Lung (tissue), 12 donors: ENCODE data around the gene MYBBP1A. TPM values are rescaled to one million over a fixed set of nuclear protein-coding genes. Genes with fewer than 3 reads are reported as not detected.

Experiments
- ATAC-seq: fragments of 200-7000 bp; cut with Tn5 transposase; one replicate; pipeline ENCODE4 v1.9.1; 2020; ENCODE audit warnings: moderate number of reproducible peaks; ENCODE audit not compliant: insufficient read depth, low FRiP score
- DNase-seq, 3 donors: peaks; one replicate each; pipeline ENCODE4 v3.0.0-alpha.2; 2013 to 2017
- H3K27ac ChIP-seq, 2 donors: one replicate each; pipeline ENCODE4 v1.5.1; 2013; ENCODE audit warnings: mild to moderate bottlenecking in 2 of 2, moderate library complexity in 2 of 2, control low read depth in 1 of 2, inconsistent platforms in 1 of 2, low read depth in 1 of 2, low read length in 1 of 2
- H3K27me3 ChIP-seq, 3 donors: one replicate each; pipeline ENCODE4 v1.5.1; 2013; ENCODE audit warnings: low read length in 2 of 3; ENCODE audit not compliant: control insufficient read depth in 3 of 3, insufficient read depth in 3 of 3
- H3K36me3 ChIP-seq, 4 donors: one replicate each; pipeline ENCODE4 v1.5.1; 2013; ENCODE audit warnings: low read length in 4 of 4, mild to moderate bottlenecking in 1 of 4, moderate library complexity in 1 of 4; ENCODE audit not compliant: control insufficient read depth in 4 of 4, insufficient read depth in 4 of 4
- H3K4me1 ChIP-seq, 5 donors: one replicate each; pipeline ENCODE4 v1.5.1; 2013; ENCODE audit warnings: low read length in 5 of 5, mild to moderate bottlenecking in 2 of 5, moderate library complexity in 1 of 5; ENCODE audit not compliant: control insufficient read depth in 5 of 5, insufficient read depth in 5 of 5
- H3K4me3 ChIP-seq: one replicate; pipeline ENCODE4 v1.5.1; 2013; ENCODE audit warnings: mild to moderate bottlenecking, control low read depth, moderate library complexity
- H3K9ac ChIP-seq, 2 donors: one replicate each; pipeline ENCODE4 v1.5.1; 2013; ENCODE audit warnings: low read length in 2 of 2, control low read depth in 1 of 2; ENCODE audit not compliant: insufficient read depth in 1 of 2
- H3K9me3 ChIP-seq, 4 donors: one replicate each; pipeline ENCODE4 v1.5.1; 2013; ENCODE audit warnings: low read length in 3 of 4, mild to moderate bottlenecking in 1 of 4, moderate library complexity in 1 of 4; ENCODE audit not compliant: control insufficient read depth in 4 of 4, insufficient read depth in 3 of 4
- WGBS, 2 donors: extraction: QIAGEN DNeasy Blood & Tissue Kit; methylation state at CpG; one replicate each; pipeline ENCODE4 v1.1.7; 2013; 5-methylcytosine and 5-hydroxymethylcytosine counted together
- polyA plus RNA-seq, 2 donors: library from polyadenylated mRNA; stranded (reverse); fragments of 200-250 nt; gene quantifications; one replicate each; pipeline ENCODE4 v1.2.1, GENCODE V29; 2013
- total RNA-seq, 2 donors: library from RNA; depleted of rRNA in 1 of 2; stranded (reverse); fragments of >200 nt in 1 of 2; gene quantifications; one replicate each; pipeline ENCODE4 v1.2.1, GENCODE V29; 2014 to 2021
- TF ChIP-seq, protein P1 (sequence below): IDR thresholded peaks from 2 replicates; pipeline ENCODE4 v1.5.1; 2012; ENCODE audit warnings: mild to moderate bottlenecking; ENCODE audit errors: control extremely low read depth, extremely low read depth
- donor health status: control.
- donor health status: control.
- donor health status: Bipolar disorder and iron deficiency.
- donor health status: healthy.
- donor health status: DM: yes; HTN: yes; CAD: no.

MYBBP1A gene
- total and polyA plus RNA-seq, 4 donors = 21.2 to 71.7 (median 34.4) TPM

DNA sequence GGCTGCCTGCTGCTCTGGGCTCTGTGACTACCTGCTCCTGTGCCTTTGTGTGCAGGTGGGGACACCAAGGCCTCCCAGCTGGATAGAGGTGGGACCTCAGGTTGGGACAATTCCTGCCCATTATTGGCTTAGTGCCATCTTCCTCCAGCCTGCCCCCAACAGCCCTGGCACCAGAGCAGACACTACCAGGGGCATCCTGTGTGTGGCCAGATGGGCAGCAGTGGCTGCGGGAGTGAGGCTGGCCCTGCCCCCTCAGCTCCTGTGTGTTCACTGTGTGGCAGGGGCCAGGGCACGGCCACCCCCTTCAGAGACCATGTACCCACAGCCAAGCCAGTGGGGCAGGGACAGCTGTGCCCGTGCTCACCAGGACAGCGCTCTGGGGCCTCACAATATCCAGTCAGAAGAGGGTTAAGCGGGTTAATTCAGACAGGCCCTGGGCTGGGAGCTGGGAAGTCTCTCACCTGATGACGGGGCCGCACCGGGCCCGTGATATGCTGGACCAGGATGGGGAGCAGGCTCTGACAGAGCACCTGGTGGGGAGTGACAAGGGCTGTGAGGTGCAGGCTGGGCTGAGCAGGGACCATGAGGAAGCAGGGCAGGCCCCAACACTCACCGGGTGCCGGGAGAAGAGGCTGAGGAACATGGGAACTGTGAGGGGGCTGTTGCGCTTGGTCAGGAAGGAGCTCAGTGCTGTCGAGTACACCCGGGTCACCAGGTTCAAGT, 13.0 kb downstream of the MYBBP1A start:
- H3K4me3 ChIP-seq = no peak overlapping the region
- WGBS, 2 donors = 91 to 92% methylated on average over 14 of the region's 14 CpGs
- H3K27me3 ChIP-seq = no peaks in the 10 kb centered on the region
- no peak overlapping the region for H3K9ac ChIP-seq
- DNase-seq = no peak
- H3K36me3 ChIP-seq = peaks cover 8 to 91% (median 20%) of the 10 kb centered on the region in 4 donors
- H3K27ac ChIP-seq = peak overlapping the region in 1 of 2 donors; percentile 17
- ATAC-seq = no peak
- TF ChIP-seq, protein P1, sequence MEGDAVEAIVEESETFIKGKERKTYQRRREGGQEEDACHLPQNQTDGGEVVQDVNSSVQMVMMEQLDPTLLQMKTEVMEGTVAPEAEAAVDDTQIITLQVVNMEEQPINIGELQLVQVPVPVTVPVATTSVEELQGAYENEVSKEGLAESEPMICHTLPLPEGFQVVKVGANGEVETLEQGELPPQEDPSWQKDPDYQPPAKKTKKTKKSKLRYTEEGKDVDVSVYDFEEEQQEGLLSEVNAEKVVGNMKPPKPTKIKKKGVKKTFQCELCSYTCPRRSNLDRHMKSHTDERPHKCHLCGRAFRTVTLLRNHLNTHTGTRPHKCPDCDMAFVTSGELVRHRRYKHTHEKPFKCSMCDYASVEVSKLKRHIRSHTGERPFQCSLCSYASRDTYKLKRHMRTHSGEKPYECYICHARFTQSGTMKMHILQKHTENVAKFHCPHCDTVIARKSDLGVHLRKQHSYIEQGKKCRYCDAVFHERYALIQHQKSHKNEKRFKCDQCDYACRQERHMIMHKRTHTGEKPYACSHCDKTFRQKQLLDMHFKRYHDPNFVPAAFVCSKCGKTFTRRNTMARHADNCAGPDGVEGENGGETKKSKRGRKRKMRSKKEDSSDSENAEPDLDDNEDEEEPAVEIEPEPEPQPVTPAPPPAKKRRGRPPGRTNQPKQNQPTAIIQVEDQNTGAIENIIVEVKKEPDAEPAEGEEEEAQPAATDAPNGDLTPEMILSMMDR = no peak
- H3K9me3 ChIP-seq = no peaks in the 10 kb centered on the region
- peaks cover 0 to 9% (median 0%) of the 10 kb centered on the region in 5 donors for H3K4me1 ChIP-seq

DNA sequence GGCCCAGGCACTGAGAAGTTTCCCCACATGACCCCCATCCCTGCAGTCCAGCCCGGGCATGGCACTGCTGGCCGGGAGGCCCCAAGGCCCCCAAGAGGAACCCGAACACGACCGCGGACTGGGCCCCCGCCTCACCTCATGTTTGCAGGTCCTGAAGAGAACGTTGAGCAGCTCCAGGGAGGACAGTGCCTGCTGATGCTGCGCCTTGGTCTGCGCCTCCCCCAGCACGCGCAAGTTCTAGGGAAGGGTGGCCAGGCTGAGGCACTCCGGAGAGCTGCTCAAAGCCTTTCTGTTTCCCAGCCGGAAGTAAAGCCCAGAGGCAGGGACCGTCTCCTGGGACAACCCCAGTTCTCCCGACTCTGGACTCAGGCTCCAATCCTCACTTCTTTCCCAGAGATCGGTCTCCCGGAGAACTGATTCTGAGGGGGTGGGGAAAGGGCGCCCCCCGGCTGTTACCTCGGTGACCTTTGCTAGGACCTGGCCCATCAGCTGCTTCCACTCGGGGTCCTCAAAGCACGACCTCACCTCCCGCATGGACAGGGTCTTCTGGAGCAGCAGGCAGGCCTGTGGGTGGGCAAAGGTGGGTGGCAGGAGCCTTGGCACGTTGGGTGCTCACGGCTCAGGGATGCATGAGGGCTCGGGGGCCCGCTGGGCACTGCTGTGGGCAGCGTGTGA, 13.7 kb downstream of the MYBBP1A start:
- Histone ChIP-seq H3K36me3 (peaks cover 8 to 89% (median 18%) of the 10 kb centered on the region in 4 donors), H3K4me3 (no peak overlapping the region), H3K9ac (no peak overlapping the region), H3K4me1 (peaks cover 0 to 13% (median 0%) of the 10 kb centered on the region in 5 donors), H3K27me3 (no peaks in the 10 kb centered on the region), H3K9me3 (no peaks in the 10 kb centered on the region), H3K27ac (peak overlapping the region in 1 of 2 donors; percentile 62)
- TF ChIP-seq, protein P1 = no peak
- WGBS, 2 donors = 71 to 79% methylated on average over 29 of the region's 29 CpGs
- ATAC-seq (no peak), DNase-seq (no peak)

DNA sequence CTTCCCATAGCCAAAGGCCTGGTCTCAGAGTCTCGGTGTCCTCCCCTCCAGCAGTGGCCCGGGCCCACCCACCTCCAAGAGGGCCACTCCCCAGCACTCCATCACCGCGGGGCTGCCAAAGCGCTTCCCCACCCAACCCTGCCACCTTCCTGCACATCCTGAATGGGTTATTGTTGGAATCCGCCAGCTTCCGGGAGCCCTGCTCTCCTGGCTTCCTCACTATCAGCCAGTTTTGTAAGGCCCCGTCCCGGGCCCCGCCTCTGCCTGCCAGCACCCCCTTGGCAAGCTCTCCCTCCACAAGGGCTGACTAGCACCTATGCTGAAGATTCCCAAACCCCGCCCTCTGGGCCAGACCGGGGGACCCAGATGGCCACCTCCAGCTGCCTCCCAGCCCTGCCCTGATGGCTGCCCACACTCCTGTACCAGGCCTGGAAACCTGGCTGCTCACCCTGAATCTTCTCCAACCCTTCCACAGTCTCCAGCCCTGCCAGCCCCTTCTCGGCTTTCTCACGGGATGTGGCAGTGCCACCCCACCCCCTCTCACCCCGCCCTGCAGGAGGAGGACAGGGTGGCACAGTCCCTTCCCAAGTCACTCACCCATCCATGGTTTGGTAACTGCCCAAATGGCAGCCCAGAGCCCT, 14.4 kb downstream of the MYBBP1A start:
- Histone ChIP-seq H3K9me3 (no peaks in the 10 kb centered on the region), H3K4me3 (no peak overlapping the region), H3K27me3 (no peaks in the 10 kb centered on the region), H3K4me1 (peaks cover 0 to 16% (median 0%) of the 10 kb centered on the region in 5 donors), H3K36me3 (peaks cover 8 to 84% (median 16%) of the 10 kb centered on the region in 4 donors), H3K27ac (peak overlapping the region; percentile 30 to 40), H3K9ac (no peak overlapping the region)
- ATAC-seq (no peak), DNase-seq (no peak)
- WGBS, 2 donors = 49 to 58% methylated on average over 15 of the region's 15 CpGs
- TF ChIP-seq, protein P1 = no peak
